ENCODE results near the gene BBS9. TPM values are rescaled to one million over a fixed set of nuclear protein-coding genes. Genes with fewer than 3 reads are reported as not detected.
"Not testable (repeated sequence)": the region's sequence is repeated elsewhere in the genome, so short reads cannot be mapped to it uniquely, and the experiment has no call there.

The BBS9 gene
- polyA plus RNA-seq (2014; cell fraction: cytosol; rRNA removed) = 3.4 and 5.4 TPM in 2 replicates
- polyA plus RNA-seq (2014; cell fraction: nucleus; rRNA removed) = 5.1 and 5.2 TPM in 2 replicates

GRCh38 chr7:33128990-33129805 lies at the start of gene BBS9:
Gene BBS9, plus strand, starts transcription at chr7:33129564. Its CDS starts 16,689 bp downstream, at chr7:33146253.
- peak; percentile 97 for DNase-seq (ENCODE audit: low spot score)

DNA sequence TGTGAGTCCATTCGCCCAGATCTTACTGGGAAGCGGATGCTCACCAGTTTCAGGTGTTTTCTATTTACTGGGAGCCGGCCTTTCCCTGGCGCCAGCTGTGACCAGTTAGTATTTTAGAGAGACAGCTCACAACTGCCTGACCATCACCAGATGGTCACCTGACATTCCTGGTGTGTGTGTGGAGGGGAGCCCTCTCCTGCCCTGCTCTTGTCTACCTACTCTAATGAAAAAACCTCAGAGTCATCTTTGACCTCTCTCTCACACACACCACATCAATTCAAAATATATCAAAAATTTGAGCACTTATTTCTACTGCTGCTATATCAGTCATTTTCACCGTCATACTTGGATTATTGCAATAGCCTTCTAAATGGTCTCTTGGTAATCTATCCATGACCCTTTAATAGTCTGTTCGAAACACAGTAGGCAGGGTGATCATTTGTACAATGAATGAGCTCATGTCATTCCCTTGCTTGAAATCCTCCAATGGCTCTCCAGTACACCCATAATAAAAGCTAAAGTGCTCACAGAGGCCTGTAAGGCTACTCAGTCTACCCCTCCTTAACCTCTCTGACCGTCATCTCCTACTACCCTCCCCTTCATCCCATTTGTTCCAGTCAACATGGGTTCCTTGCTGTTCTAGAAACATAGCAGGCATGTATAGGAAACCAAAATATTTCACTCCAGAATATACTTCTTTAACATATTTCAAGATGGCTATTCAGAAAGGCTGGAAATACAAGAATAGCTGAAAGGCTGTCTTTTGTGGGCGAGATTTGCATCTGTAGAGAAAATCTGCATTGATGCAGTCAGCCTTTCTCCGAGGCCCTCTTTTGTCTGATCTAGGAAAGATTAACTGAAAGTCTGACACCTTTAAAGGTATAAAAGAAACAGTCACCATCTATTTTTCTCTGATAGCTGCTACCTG lies 49.3 kb upstream of the BBS9 start:
- DNase-seq (ENCODE audit: low spot score) = no peak

GRCh38 chr7:33087356-33087755 lies 42.0 kb upstream of the BBS9 start:
- DNase-seq (ENCODE audit: low spot score) = no peak

GRCh38 chr7:33087858-33088257 lies 41.5 kb upstream of the BBS9 start:
- no peak for DNase-seq (ENCODE audit: low spot score)

GRCh38 chr7:33089142-33089541 lies 40.2 kb upstream of the BBS9 start:
- DNase-seq (ENCODE audit: low spot score) = no peak

DNA sequence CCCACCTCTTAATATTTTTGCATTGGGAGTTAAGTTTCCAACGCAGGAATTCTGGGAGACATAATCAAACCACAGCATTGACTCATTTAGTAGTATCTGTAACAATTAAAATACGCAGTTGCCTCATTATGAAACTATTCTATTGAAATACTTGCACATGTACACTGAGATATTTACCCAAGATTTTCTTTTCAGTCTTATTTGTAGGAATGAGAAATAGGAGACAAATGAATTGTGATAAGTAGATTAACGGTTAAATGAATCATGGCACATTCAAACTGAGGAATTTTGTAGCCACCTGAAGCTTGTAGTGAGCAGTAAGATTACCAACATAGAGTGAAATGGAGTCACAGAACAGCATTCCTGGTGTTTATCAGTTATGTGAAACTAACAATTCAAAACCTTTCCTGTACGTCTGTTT lies 38.2 kb upstream of the BBS9 start:
- DNase-seq (ENCODE audit: low spot score) = no peak

DNA sequence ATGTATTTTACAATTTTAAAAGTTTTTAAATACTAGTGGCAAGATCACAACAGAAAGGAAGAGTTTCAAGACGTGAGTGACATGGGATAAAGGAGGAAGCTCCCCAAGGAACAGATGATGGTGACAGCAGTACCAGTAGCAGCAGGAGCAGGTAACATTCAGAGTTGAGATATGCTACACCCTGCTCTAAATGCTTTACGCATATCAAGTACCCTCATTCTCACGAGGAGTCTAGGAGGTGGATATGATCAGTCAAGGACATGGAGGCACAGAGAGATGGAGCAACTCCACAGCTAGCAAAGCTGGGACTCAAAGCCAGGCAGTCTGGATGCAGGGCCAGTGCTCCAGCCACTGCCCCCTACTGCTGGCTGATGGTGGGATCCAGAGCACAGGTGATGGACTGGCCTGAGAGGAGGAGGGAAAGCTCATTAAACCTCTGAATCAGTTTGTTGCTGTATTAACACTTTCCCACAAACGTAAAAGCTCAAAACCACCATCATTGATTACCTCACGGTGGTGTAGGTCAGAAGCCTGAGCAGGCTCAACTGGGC lies 37.6 kb upstream of the BBS9 start:
- no peak for DNase-seq (ENCODE audit: low spot score)

GRCh38 chr7:33093266-33093665 lies 36.1 kb upstream of the BBS9 start:
- DNase-seq (ENCODE audit: low spot score) = no peak

DNA sequence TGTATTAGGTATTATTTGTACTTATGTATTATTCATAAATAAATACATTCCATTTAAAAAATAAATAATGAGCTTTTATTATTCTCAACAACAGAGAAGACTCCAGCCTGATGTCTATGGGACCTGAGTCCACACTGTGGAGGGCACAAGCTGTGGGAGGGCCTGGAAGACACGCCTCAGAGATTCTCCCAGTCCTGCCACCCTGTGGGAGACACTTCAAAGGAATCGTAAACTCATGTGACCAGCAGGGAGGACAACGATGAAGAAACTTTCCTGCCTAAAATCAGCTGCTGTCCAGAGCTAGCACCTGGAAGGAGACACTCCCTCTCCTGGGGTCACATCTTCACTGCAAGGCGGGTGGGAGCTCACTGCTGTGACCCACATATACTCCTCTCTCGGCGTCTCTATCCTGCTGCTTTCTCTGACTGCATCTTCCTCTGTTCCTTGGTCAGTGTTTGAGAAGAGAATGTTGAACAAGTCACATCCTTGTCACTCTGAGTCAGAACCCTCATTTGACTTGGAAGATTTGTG lies 34.6 kb upstream of the BBS9 start:
- not testable (repeated sequence) for DNase-seq (ENCODE audit: low spot score)

DNA sequence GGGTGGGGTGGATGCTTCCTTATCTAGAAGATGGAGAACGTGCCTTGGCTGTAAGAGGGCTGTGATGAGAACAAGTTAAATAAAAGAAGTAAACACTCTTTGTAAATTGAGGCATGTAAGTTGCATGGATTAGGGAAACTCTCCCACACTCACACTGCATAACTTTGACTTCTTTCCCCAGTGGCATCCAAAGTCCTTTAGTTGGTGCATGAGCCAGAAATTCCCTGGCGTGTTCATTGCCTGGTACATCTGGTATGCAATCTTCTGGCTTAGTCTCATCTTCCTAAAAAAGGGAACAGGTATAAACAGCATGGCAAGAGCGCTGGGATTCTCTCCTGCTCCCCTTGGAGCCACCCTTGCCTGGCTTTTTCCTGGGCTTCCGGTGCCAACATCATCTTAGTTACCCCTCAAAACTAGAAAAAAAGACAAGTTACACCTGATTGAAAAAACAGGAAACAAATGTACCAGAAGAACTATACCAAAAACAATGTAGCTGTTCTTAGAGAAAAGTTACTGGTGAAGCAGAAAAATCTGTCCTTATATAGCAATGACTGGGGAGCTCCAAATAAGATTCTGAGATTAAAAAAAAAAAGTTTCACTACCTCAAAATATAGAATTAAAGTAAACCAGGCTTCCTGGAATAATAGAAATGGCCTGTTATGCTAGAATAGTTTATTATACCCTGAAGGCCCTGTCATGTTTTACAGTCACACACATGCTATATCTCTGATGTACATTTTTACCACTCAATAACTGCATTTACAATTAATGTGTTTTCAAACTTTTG lies 30.0 kb upstream of the BBS9 start:
- DNase-seq (ENCODE audit: low spot score) = no peak

DNA sequence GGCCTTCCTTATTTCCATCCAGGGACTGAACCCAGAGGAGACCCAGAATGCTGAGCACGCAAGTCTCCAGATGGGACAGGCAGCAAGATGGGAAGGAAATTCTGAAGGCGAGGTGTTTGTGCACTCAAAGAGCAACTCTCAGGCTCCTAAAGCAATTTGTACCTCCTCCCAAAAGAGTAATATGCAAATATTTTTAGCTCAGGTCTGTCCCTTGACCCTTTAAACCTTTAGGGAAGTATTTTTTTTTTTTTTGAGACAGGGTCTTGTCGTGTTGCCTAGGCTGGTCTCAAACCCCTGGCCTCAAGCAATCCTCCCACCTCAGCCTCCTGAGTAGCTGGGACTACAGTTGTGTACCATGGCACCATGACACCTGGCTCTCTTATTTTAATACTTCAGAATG lies 28.6 kb upstream of the BBS9 start:
- no peak for DNase-seq (ENCODE audit: low spot score)

GRCh38 chr7:33101906-33102305 lies 27.5 kb upstream of the BBS9 start:
- no peak for DNase-seq (ENCODE audit: low spot score)

GRCh38 chr7:33107136-33108066 lies 22.0 kb upstream of the BBS9 start:
- peak; percentile 25 for DNase-seq (ENCODE audit: low spot score)

DNA sequence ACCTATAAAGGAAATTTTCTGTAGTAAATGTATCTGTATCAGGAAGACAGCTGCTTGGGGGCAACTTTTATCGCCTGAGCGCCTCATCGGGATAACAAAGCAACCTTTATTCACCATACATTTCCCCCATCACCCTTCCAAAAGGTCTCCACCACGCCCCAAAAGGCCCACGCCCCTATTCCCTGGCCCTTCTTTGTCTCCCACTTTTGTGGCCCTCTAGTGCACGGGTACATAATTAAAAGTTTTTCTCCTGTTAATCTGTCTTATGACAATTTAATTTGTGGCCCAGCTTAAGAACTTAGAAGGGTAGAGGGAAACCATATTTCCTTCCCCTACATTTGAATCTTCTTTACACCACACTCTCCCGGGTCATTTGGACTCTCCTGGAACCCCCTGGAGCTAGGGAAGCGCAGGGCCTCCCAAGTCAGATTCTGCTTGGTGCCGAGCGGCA lies 20.8 kb upstream of the BBS9 start:
- no peak for DNase-seq (ENCODE audit: low spot score)

GRCh38 chr7:33109005-33109757 lies 20.2 kb upstream of the BBS9 start, which contains the start of gene RP9:
Gene RP9, minus strand, starts transcription at chr7:33109404. Its CDS starts 32 bp downstream, at chr7:33109372.
- peak; percentile 86 for DNase-seq (ENCODE audit: low spot score)

DNA sequence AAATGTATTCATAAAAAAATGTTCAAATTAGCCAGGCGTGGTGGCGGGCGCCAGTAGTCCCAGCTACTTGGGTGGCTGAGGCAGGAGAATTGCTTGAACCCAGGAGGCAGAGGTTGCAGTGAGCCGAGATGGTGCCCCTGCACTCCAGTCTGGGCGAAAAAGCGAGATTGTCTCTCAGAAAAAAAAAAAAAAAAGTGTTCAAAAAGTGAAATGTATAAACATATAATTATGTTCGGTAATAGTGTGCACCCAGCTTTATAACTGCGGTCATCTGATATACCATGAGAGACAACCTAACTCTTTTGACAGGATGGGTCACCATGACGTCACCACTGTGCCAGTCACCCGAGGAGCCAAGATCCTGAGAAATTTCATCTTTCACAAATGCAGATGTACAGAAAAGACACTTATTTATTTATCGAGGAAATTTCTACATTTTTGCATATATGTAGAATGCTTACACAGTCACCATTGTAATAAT lies 19.6 kb upstream of the BBS9 start:
- peak; percentile 26 for DNase-seq (ENCODE audit: low spot score)

- DNase-seq (ENCODE audit: low spot score) = no peak
Measured at GRCh38 chr7:33111614-33112013, 17.8 kb upstream of the BBS9 start.

GRCh38 chr7:33114976-33115375 lies 14.4 kb upstream of the BBS9 start:
- DNase-seq (ENCODE audit: low spot score) = no peak

DNA sequence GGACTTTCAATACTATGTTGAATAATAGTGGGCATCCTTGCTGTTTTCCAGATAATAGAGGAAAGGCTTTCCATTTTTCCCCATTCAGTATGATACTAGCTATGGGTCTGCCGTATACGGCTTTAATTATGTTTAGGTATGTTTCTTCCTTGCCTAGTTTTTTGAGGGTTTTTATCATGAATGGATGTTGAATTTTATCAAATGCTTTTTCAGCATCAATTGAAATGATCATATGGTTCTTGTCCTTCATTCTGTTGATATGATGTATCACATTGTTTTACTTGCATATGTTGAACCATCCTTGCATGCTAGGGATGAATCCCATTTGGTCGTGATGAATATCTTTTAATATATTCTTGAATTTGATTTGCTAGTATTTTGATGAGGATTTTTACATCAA lies 11.0 kb upstream of the BBS9 start:
- DNase-seq (ENCODE audit: low spot score) = no peak
